Kidney tubule cell (primary cell): Measurements from ENCODE around the gene MRTFA.
"Not testable (repeated sequence)": the region's sequence is repeated elsewhere in the genome, so short reads cannot be mapped to it uniquely, and the experiment has no call there.

Experiments used
- DNase-seq: peaks from one replicate; pipeline ENCODE4 v3.0.0-alpha.2; 2018; ENCODE audit warnings: low spot score

Gene MRTFA

DNA sequence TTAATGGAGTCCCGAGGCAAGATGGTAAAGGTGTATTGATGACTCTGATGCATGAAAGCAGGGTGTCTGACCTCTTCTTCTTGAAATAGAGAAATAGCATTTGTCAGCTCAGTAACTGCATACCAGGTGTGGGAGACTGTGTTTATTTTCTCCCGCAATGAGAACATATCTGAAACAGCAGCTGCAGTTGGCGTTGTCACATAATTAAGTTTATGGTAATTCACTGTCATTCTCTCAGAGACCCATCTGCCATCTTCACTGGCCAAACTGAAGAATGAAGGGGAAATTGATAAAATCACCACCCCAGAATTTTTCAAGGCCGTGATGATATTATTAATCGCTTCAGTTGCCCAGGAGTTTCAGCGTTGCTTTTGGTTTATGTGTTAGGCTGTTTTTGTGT lies 22.6 kb upstream of the MRTFA start:
- DNase-seq, result no peak

DNA sequence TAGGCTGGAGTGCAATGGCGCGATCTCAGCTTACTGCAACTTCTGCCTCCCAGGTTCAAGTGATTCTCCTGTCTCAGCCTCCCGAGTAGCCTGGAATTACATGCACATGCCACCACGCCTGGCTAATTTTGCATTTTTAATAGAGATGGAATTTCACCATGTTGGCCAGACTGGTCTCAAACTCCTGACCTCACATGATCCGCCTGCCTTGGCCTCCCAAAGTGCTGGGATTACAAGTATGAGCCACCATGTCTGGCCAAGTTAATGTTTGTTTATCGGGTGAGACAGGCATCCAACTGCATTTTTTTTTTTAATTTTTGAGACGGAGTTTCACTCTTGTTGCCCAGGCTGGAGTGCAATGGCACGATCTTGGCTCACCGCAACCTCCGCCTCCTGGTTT lies 20.1 kb upstream of the MRTFA start:
- DNase-seq, result not testable (repeated sequence)

DNA sequence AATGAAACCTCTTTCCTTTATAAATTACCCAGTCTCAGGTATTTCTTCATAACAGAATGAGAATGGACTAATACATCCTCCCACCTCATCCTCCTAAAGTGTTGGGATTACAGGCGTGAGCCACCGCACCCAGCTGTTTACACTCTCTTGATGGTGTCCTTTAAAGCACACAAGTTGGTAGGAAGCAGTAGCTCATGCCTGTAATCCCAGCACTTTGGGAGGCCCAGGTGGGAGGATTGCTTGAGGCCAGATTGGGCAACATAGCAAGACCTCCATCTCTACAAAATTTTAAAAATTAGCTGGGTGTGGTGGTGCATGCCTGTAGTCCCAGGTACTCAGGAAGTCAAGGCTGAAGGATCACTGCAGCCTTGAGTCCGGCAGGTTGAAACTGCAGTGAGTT lies 19.4 kb upstream of the MRTFA start:
- DNase-seq, result not testable (repeated sequence)

GRCh38 chr22:40654522-40655167 lies 18.1 kb upstream of the MRTFA start:
- DNase-seq, result peak; percentile 73

- DNase-seq, result no peak
Observed at GRCh38 chr22:40653361-40653760, 16.8 kb upstream of the MRTFA start.

- peak; percentile 100 for DNase-seq
Observed at GRCh38 chr22:40651563-40652501, 15.3 kb upstream of the MRTFA start.

- DNase-seq, result no peak
Observed at GRCh38 chr22:40651057-40651456, 14.5 kb upstream of the MRTFA start.

- DNase-seq, result peak; percentile 36
Observed at GRCh38 chr22:40648386-40648785, 11.9 kb upstream of the MRTFA start.

- no peak for DNase-seq
Observed at GRCh38 chr22:40645579-40646197, 9.2 kb upstream of the MRTFA start.

GRCh38 chr22:40642316-40642715 lies 5.8 kb upstream of the MRTFA start:
- DNase-seq, result no peak

DNA sequence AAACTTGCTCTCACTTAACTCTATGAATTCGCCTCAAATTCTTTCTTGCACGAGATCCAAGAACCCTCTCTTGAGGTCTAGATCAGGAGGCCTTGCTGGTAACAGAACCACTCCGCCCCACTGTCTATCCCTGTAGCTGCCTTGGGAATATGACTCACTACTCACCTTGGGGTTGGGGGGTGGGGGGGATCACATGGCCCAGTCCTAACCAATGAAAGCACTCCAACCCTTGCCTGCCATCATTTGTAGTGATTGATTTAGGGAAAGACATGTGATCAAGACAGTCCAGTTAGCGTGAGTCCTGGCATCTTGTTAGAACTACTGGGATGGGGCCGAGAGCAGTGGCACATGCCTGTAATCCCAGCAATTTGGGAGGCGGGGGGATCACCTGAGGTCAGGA lies 4.8 kb upstream of the MRTFA start:
- DNase-seq, result peak; percentile 28

GRCh38 chr22:40638261-40638660 lies 1.7 kb upstream of the MRTFA start:
- no peak for DNase-seq

- peak; percentile 70 for DNase-seq
Observed at GRCh38 chr22:40637183-40638150, 948 bp upstream of the MRTFA start.

DNA sequence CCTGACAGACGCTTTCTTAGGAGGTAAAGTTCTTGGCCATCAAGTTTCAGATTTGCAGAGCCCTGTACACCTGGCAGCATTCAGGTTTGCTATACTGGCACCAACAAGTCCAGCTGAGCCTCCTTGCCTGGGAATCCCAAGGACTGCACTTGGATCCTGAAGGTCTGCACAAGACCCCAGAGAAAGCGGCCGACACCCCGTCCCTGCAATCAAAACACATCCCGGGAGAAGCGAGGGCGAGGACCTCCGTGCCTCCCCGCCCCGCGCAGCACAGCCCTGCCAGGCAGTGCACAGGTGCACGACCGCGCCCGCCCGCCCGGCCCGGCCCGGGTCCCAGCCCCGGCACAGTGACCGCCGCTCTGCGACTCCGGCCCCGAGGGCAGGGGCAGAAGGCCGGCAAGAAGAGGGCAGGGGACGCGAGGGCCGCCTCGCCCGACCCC lies 559 bp downstream of the MRTFA start:
- peak; percentile 18 for DNase-seq

GRCh38 chr22:40635043-40635939 lies 1.2 kb downstream of the MRTFA start:
- DNase-seq, result peak; percentile 22

DNA sequence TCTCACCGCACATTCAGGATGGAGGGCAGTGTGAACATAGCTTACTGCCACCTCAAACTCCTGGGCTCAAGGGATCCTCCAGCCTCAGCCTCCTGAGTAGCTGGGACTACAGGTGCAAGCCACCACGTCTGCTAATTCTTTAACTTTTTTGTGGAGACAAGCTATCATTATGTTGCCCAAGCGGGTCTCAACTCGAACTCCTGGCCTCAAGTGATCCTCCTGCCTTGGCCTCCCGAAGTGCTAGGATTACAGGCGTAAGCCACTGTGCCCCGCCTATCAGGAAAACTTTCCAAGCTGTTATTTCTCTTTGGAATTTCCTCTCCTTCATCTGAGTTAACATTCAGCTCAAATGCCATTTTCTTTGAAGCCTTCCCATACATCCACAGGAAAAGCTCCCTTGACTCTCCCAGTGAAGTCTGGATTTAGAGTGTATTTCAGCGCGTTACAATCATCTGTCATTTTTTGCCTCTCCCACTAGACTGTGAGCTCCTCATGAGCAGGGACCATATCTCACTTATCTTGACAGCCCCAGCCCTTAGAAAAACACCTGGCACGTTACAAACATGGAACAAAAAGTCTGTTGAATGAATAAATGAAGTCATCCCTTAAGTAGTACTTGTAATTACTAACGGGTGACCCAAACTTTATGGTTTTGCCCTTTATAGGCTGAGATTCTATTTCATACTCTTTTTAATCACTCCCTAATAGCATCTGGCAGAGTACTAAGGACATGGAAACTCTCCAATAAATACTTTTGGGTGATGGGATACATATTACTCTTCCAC lies 2.2 kb downstream of the MRTFA start:
- no peak for DNase-seq

GRCh38 chr22:40633036-40633435 lies 3.5 kb downstream of the MRTFA start:
- DNase-seq, result no peak

DNA sequence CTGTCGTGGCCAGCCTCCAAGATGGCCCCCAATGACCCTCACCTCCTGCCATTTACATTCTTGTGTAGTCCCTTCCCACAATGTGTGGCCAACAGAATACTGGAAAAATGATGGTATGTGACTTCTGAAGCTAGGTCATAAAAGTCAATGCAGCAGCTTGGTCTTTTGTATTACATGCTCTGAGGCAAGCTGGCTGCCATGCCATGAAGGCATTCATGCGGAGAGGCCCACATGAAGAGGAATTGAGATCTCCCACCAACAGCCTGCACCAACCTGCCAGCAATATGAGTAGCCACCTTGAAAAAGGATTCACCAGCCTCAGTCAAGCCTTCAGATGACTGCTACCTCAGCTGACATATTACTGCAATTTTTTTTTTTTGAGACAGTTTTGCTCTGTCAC lies 4.6 kb downstream of the MRTFA start:
- DNase-seq, result peak; percentile 86

DNA sequence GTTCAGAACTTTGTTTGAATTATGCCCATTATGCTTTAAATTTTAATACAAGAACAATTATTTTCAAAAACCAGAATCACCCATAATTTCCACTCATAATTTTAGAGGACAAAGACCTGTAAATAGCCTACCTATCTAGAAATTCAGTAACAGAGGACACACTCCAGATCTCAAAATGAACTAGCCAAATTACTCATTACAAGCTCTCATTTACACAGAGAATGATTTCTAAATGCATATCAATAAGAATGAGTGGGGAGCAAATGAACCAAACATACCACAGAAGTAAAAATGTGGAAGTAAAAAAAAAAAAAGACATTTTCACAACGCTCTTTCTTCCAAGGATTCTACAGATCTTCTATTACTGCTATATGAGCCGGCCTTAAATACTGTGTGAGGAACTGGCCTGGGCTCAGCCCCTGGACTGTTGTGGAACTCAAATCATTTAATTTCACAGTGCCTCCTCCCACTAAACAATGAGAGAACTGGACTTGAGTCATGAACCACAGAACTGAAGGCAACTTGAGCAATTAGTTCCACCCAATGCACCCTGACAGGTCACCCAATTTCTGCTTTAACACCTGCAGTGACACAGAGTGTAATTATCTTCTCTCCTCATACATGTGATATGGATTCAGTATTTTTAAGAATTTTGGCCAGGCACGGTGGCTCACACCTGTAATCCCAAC lies 8.0 kb downstream of the MRTFA start:
- DNase-seq, result peak; percentile 79
